Measurements from ENCODE around the gene PPP2R1B. TPM values are rescaled to one million over a fixed set of nuclear protein-coding genes. Genes with fewer than 3 reads are reported as not detected.

The PPP2R1B gene
- total and polyA plus RNA-seq, 8 donors, result 26.4 to 31.5 (median 29.4) TPM

DNA sequence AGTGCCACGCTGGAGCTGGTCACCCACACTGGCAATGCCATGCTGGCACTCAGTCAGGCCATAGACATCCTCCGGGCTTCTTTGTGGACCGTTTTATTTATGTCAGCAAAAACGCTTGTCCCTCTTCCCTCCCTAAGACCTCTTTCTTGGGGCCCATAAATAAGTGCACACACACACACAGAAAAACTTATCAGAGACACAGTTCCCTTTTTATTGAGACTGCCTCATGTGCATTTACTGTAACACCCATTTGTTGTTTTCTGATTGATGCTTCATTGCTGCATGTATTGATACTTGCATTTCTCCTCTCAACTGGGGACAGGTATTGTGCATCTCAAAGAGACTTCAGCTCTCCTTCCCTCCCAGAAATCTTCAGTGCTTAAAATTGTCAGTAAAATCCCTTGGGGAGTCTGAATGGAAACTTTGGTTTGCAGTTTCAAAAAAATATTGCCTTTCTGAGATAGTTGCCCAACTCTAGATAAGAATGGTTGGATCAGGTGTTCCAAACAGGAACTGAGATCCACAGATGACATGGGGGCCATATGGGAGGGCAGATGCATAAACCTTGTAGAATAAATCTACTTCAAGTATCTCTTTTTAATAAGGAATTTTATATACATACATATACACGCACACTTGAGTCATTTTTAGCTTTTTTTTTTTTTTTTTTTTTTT lies 50.9 kb downstream of the PPP2R1B start:
- ATAC-seq (no peak), DNase-seq (no peak)
- TF ChIP-seq, protein P1, sequence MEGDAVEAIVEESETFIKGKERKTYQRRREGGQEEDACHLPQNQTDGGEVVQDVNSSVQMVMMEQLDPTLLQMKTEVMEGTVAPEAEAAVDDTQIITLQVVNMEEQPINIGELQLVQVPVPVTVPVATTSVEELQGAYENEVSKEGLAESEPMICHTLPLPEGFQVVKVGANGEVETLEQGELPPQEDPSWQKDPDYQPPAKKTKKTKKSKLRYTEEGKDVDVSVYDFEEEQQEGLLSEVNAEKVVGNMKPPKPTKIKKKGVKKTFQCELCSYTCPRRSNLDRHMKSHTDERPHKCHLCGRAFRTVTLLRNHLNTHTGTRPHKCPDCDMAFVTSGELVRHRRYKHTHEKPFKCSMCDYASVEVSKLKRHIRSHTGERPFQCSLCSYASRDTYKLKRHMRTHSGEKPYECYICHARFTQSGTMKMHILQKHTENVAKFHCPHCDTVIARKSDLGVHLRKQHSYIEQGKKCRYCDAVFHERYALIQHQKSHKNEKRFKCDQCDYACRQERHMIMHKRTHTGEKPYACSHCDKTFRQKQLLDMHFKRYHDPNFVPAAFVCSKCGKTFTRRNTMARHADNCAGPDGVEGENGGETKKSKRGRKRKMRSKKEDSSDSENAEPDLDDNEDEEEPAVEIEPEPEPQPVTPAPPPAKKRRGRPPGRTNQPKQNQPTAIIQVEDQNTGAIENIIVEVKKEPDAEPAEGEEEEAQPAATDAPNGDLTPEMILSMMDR (IDR thresholded peaks at IDR 0.05), result no peak
- H3K4me3 ChIP-seq, result no peak overlapping the region
- H3K36me3 ChIP-seq, result peaks cover 0 to 60% of the 10 kb centered on the region in 2 donors
- H3K27me3 ChIP-seq, result no peaks in the 10 kb centered on the region
- H3K4me1 ChIP-seq, result peaks cover 5 to 6% of the 10 kb centered on the region in 2 donors
- intact Hi-C loops (cut with DNase I), result no loop called here
- peak overlapping the region in 1 of 2 donors; percentile 3 for H3K27ac ChIP-seq
- H3K9me3 ChIP-seq, result no peaks in the 10 kb centered on the region

DNA sequence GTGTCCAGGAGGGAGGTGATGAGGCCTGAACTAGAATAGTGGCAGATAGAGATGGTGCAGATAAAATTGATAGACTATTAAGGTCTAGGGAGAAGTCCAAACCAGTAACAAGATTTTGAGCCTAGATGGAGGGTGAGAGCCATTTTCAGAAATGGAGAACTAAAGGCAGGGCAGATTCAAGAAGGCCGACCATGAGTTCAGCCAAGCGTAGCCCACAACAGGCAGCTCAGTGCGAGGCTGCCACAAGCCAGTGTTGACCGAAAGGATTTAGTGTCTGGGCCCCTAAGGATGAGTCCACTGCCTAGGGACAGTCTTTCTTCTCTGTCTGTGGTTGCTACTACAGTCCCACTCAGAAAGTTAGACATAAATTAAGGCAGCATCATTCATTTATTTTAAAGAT lies 51.7 kb downstream of the PPP2R1B start:
- TF ChIP-seq, protein P1 (IDR thresholded peaks at IDR 0.05), result no peak
- H3K9me3 ChIP-seq, result no peaks in the 10 kb centered on the region
- no peaks in the 10 kb centered on the region for H3K27me3 ChIP-seq
- ATAC-seq, result no peak
- H3K4me3 ChIP-seq, result no peak overlapping the region
- intact Hi-C loops (cut with DNase I), result no loop called here
- DNase-seq, result no peak
- H3K4me1 ChIP-seq, result peaks cover 5 to 6% of the 10 kb centered on the region in 2 donors
- H3K36me3 ChIP-seq, result peaks cover 0 to 56% of the 10 kb centered on the region in 2 donors
- H3K27ac ChIP-seq, result peak overlapping the region in 1 of 2 donors; percentile 3

DNA sequence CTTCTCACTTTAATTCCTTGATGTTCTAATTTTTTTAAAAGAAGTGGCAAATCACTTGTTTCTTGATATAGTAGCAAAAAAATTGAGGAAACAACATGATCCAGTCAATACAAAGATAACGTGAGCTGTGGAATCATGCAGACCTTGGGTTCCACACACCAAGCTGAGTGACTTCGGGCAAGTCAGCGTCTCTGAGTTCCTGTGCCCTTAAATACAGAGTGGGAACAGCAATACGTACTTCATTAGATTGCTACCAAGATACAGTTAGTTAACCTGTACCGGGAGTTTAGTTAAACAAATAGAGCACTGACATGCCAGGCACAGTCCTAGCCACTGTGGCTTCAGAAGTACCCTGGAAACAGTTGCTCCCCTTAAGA lies 58.5 kb downstream of the PPP2R1B start:
- Histone ChIP-seq H3K9me3 (no peaks in the 10 kb centered on the region), H3K36me3 (peaks cover 0 to 76% of the 10 kb centered on the region in 2 donors), H3K27me3 (no peaks in the 10 kb centered on the region), H3K4me3 (no peak overlapping the region), H3K4me1 (peaks cover 10 to 19% of the 10 kb centered on the region in 2 donors), H3K27ac (peak overlapping the region; percentile 57 to 79)
- intact Hi-C loops (cut with DNase I), result no loop called here
- no peak for DNase-seq
- TF ChIP-seq, protein P1 (IDR thresholded peaks at IDR 0.05), result no peak
- ATAC-seq, result no peak

DNA sequence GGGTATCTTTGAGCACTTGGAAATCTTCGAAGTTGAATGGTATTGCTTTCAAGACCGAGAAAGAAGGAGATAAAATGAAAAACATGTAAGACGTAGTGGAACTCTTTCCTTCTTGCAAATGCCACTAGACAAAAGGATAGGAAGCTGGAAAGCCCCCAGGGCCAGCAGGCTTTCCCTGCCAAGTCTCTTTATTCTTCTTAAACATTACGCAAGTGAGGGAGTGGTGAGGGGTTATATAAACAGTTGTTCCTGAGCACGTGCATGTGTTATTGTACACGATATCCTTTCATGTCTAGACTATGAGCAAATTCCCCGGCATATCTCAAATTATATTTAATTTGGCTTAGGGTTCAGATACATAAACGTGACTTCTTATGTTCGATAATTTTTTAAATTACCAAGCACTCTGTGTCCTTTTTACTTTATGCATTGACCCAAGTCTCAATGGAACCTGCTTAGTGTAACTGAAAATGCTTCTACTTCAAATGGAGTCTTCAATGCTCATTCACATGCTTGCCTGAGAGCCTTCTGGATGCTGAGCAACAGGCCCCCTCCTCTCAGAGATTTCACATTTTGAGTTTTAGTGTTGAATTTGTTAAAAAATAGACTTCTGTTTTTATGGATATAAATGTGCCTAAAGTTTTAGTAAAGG lies 59.0 kb downstream of the PPP2R1B start:
- Histone ChIP-seq H3K36me3 (peaks cover 0 to 76% of the 10 kb centered on the region in 2 donors), H3K9me3 (no peaks in the 10 kb centered on the region), H3K4me3 (no peak overlapping the region), H3K27me3 (no peaks in the 10 kb centered on the region), H3K4me1 (peaks cover 10 to 19% of the 10 kb centered on the region in 2 donors), H3K27ac (peak overlapping the region; percentile 57 to 79)
- DNase-seq (peak in 2 of 4 donors; percentile 74 to 92), ATAC-seq (peak; percentile 84)
- TF ChIP-seq, protein P1 (IDR thresholded peaks at IDR 0.05), result no peak
- intact Hi-C loops (cut with DNase I), result no loop called here

DNA sequence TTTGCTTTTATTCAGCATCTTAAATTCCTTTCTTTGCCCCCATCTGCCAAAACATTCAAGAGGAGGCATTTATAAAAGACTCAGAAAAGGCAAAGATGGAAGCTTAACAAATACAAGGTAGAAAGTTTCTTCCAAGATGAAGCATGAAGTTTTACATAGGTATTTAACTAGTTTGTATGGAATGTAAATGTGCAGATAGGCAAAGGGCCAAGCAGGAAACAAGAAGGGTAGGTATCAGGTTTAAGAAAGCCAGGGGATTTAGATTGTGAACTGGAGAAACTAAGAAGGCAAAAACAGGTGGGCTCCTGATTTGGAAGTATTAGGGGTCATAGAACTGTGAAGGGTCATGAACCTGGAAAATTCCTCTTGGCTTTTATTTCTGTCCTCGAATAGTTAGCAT lies 62.6 kb downstream of the PPP2R1B start:
- intact Hi-C loops (cut with DNase I), result no loop called here
- no peak for ATAC-seq
- Histone ChIP-seq H3K27ac (no peak overlapping the region), H3K9me3 (no peaks in the 10 kb centered on the region), H3K27me3 (no peaks in the 10 kb centered on the region), H3K4me3 (no peak overlapping the region), H3K4me1 (peaks cover 10 to 19% of the 10 kb centered on the region in 2 donors), H3K36me3 (peaks cover 0 to 59% of the 10 kb centered on the region in 2 donors)
- peak in 1 of 4 donors; percentile 44 for DNase-seq
- TF ChIP-seq, protein P1 (IDR thresholded peaks at IDR 0.05), result no peak
